Occipital lobe (tissue), 3 donors: Measurements from ENCODE around the gene FHL5. TPM values are rescaled to one million over a fixed set of nuclear protein-coding genes. Genes with fewer than 3 reads are reported as not detected.
"Not testable (repeated sequence)": the region's sequence is repeated elsewhere in the genome, so short reads cannot be mapped to it uniquely, and the experiment has no call there.

ENCODE experiments used
- DNase-seq: peaks from one replicate; lab custom pipeline; 2025; lab: John Stamatoyannopoulos, UW
- small RNA-seq: library from RNA; depleted of rRNA; stranded (forward); fragments of <200 nt; gene quantifications from one replicate; pipeline ENCODE3, GENCODE V24; 2014
- total RNA-seq: library from RNA; depleted of rRNA; stranded (reverse); fragments of >200 nt; gene quantifications from one replicate; pipeline ENCODE4 v1.2.3, GENCODE V29; 2014

Gene FHL5
- total RNA-seq, 1 donor from 2014 or later = 1.7 TPM

DNA sequence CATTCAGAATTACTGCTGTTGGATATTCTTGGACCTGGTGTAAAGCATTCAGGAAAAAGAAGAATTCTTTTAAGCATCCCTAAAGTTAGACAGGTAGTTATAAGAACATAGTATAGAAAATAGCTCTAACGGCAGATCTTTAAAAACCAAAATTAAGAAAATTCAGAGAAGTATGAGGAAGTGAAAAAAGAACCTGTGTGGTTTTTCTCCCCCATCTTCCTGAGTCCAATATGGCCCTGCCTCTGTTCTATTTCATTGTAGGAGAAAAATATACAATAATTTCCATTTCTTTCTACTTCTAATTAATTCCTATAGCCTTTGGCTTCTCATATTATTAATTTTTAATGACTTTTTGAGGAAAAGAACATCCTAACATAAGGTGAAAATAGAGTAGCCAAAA lies 47.1 kb downstream of the FHL5 start:
- no peak for DNase-seq

DNA sequence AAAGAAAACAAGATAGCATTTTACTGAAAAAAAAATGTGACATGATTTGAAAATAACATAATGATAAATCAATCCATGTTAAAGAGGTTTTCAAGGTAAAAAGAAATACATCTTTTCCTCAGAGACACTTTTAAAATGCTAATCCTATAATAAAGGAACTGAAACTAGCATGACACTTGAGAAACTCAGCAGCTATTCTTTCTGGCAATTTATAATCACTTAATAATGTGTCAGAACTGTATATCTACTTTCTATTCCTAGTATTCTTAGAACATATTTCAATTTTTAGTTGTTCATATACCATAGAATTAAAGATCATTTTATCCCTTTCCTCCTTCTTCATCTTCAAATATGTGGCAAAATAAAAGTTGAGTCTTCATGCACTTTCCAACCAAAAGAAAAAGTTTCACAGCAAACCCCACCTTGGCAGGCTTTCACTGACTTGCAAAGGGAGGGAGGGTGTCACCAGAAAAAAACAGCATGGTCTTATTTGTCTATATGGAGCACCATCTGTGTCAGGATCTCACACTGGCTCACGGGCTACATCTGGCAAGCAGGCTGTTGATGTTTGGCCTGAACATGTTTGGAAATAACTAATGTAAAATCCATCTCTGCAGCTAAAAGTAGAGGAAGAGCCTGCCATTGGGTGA lies 48.5 kb downstream of the FHL5 start:
- DNase-seq = no peak

DNA sequence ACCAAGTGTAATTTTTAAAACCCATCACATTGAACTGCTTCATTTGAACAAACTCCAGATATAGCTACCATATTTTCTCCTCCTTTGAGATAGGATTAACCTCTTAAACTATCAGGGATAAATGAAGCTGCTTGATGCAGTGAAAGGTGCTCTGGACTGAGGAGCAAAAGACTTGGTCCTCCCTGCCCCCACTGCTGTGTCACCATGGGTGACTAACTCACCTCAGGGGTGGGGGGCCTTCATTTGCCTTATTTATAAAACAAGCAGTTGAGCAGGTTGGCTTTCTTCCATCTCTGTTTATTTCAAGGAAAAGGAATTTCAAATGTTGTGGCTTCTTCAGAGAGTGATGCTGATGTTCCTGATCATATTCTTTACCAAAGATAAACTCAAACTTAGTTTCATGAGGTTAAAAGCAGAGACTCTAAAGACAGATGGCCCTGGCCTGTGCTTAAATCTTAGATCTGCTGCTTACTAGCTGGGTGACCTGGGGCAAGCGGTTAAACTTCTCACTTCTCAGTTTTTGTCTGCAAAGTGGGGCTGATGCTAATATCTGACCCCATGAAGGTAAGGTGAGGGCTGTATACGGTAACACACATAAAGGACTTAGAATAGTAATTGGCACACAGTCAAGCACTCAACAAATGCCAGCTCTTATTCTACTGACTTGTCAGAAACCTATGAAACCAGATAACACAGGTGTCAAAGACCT lies 50.5 kb downstream of the FHL5 start:
- DNase-seq = no peak

DNA sequence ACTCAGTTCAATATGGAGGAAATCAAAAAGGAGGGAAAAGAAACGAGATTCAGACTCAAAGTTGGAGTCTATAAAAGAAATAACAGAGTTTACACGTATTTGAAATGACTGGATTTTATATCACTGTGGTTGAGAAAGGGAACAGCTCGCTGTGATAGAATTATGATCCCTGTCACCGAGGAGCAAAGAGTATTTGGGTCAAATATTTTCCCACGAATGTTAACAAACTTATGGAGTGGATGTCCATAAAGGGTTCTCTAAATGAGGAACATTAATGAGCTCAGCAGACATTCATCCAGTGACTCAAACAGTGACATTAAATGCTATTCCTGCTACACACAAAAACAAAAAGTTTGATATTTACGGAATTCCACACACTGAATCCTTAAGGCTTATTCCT lies 57.9 kb downstream of the FHL5 start:
- DNase-seq = no peak

DNA sequence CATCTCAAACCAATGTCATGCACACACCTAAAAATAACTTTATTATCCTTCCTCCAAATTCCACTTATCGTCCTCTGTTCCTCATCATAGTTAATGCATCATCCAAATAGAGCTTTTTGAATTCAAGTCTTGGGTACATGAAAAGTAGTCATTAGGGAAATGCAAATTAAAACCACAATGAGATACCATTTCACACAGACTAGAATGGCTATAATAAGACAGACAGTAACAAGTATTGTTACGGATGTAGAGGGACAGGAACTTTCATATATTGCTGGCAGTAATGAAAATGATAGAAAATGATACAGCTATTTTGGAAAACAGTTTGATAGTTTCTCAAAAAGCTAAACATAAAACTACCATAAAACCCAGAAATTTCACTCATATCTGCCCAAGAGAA lies 59.1 kb downstream of the FHL5 start:
- DNase-seq = no peak

DNA sequence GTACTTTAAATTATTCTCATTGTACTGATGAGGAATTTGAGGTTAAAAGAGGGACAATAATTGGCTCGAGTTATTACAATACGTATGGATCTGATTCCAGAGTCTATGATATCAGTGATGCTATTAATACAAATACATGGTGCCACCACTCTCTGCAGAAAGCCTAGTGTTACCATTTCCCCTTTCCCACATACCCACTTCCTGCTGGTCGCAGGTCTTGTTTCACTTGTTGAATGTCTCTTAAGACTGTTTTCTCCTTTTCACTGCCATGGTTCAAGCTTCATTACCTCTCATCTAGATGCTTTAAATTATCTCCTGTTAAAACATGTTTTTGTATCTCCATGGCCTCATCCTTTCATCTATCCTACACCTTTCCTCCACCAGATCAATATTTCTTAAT lies 62.0 kb downstream of the FHL5 start:
- no peak for DNase-seq

DNA sequence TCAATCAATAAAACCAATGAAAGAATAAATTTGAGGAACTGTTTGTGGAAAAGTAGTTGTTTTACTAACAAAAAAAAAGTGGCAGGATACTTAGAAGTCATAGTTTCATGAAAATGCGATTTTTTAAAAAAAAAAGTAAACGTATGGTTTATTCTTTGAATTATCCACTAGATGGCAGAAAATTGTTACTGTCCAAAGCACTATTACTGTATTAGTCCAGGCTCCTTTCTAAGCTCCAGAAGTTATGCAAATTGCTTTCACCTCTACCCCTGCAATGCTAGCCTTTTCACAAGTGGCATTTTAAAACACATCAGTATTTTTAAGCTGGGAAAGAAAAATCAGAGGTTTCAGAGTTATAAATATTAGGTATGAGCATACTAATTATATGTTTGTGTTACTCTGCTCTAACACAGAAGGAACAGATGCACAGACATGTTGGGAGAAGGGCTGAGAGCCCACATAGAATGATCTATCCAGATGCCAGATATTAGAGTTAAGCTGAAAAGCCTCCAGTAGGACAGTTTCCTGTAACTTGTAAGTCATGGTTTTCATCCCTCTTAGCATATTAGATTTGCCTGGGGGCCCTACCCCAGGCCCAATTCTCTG lies 63.9 kb downstream of the FHL5 start:
- no peak for DNase-seq

DNA sequence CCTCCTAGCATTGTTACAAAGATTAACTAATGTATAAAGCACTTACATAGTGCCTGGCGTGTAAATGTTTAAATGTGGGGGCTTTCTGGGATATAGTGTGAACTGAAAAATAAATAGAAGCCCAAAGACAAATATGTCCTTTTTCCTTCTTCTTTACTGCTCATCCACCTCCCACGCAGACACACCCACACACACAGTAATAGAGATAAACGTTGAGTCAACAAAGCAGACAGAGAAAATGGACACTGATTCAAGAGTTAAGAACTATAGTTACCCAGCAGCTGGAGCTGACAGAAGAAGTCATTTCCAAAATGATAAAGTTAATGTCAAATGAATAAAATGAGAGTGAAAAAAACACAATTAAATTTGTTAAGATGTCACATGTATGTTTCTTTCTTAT lies 68.3 kb downstream of the FHL5 start:
- DNase-seq = no peak

DNA sequence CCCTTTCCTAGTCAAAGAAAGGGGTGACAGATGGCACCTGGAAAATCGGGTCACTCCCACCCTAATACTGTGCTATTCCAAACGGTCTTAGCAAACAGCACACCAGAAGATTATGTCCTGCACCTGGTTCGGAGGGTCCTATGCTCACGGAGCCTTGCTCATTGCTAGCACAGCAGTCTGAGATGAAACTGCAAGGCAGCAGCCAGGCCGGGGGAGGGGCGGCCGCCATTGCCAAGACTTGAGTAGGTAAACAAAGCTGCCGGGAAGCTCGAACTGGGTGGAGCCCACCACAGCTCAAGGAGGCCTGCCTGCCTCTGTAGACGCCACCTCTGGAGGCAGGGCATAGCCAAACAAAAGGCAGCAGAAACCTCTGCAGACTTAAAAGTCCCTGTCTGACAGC lies 75.1 kb downstream of the FHL5 start:
- not testable (repeated sequence) for DNase-seq

DNA sequence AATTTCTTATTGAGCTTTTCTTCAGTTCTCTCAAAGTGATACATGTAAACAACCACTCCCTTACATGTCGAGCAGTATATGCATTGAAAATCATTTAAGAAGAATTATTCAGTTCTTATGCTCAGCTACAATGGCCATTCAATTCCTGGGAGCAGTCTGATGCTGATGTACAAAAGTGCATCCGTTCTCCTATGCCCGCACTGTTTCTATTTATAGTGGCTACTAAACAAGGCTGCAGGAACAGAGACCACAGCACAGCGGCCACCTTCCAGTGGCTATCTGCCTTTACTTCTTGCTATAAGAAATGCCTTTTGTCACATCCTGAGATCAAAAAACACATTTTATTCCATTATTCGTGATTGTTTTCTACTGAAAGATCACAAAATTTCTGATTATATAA lies 82.2 kb downstream of the FHL5 start:
- DNase-seq = no peak

DNA sequence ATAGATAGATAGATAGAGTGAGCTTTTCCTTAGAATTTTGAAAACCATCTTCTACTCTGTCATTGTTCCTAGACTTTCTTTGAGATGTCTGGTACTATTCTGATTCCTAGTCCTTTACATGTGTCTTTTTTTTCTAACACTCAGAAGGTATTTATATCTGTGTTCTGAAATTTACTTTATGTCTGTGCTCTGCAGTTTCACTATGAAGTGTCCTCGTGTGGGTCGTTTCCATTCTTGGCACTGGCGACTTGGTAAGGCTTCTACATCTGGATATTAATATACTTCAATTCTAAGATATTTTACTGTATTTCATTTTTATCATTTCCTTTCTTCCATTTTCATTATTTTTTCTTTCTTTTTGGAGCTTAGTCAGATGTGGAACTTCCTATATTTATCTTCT lies 87.0 kb downstream of the FHL5 start:
- DNase-seq = no peak

DNA sequence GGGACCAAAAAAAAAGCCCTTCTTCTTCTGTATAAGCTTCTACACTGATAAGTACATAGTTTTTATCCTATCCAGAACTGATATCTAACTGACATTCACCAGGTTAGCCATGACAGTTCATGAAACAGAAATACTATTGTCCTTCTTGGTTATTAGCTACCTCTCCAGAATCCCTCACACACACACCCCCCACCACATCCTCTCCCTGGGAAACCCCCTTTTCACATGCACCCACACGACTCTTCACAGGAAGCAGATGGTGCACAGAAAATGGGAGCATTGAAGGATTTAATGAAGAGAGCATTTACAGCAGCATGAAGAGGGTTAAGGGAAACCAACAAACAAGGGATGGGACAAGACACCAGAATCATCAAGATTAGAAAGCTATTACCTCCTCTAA lies 88.9 kb downstream of the FHL5 start:
- DNase-seq = no peak

DNA sequence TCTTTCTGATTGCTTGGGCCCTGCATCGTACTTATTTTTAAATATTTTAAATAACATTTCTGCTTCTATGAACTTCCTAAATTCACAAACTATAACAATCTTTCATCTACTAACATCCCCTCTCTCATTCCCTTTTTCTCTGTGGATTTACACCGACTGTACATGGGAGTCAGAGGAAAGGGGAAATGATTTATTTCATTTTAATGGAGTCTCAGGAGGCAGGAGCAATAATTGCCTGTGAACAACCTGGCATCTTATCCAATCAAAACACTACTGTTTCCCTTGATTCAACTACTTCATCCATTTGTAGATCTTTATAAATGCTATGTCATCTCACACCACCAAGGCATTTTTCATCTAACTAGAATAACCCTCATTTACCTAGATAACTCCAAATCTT lies 89.6 kb downstream of the FHL5 start:
- no peak for DNase-seq

DNA sequence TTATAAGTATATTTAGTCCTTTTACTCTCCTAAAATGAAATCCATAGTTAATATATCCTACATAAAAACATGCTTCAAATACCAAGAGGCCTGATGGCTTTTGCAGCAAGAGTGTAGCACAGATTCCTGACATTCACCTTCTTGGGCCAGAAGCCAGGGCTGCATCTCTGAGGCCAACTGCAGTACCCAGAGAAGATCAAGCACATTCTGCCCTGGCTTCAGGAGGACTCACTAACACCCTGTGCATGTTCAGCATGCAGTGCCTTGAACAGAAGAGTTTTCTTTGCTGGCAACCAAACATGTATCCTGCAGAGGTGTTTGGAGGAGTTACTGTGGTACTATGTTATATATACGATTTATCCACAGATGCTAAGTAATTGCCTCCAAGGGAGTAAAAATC lies 90.3 kb downstream of the FHL5 start:
- no peak for DNase-seq

DNA sequence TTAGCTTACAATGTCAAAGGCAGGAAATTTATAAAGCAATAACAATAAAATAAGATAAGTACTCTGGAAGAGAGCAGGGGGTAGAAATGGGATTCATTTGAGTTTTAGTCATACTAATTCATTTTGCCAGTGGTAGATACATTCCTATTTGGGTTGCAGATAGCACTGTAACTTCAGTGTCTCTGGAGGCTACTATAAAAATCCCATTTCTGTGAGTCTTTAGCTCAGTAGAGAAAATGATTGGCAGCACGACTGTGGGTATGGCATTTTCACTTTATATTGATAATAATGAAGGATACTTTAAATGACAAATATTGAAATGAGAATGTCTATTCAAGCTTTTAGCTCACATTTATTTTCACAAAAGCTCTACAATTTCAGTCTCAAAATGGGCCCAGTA lies 93.6 kb downstream of the FHL5 start:
- DNase-seq = no peak

DNA sequence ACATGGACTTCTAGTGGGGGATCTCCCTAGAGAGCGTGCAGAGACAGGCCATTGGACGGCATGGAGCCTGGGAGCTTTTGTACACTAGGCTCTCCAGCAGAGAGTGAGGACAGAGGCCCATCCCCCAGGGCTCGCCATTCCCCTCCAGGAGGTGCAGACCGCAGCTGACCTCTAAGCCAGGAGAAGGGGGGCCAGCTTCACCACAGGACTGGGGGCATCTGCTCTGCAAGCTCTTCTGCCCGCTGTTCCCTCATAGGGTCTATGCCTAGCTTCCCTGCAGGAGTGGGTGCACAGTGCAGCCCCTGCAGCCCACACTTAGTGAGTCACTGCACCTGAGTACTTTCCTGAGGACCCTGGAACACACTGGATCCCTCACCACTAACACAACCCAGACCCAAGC lies 94.4 kb downstream of the FHL5 start:
- DNase-seq = no peak

DNA sequence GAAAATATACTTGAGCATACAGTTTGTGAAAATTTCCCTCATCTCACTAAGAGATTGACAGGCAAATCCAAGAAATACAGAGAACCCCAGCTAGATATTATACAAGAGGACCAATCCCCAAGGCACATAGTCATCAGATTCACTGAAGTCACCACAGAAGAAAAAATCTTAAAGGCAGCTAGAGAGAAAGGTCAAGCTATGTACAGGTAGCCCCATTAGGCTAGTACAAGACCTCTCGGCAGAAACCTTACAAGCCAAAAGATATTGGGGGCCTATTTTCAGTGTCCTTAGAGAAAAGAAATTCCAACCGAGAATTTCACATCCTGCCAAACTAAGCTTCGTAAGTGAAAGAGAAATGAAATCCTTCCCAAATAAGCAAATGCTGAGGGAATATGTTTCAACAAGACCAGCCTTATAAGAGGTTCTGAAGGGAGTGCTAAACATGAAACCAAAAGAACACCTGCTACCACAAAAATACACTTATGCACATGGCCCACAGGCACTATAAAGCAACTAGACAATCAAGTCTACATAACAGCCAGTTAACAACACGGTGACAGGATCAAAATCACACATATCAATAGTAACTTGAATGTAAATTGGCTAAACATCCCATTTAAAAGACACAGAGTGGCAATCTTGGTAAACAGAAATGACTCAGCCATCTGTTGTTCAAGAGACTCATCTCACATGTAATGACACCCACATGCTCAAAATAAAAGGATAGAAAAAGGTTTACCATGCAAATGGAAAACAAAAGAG lies 96.3 kb downstream of the FHL5 start:
- DNase-seq = no peak

Small RNAs within 50 kb of the gene (small RNA-seq; reads per million reads assigned to genes)
- gene RNU4-70P = not detected

Other genes starting within 250 kb of the FHL5 start
- 28.5 TPM for gene UFL1, start 41.3 kb upstream of the FHL5 start, total RNA-seq